ENCODE data around the gene FPR2. TPM values are rescaled to one million over a fixed set of nuclear protein-coding genes. Genes with fewer than 3 reads are reported as not detected.

Gene FPR2
- total and polyA plus RNA-seq, 8 donors, result 0.48 to 2.9 (median 1.3) TPM; not detected in 2

DNA sequence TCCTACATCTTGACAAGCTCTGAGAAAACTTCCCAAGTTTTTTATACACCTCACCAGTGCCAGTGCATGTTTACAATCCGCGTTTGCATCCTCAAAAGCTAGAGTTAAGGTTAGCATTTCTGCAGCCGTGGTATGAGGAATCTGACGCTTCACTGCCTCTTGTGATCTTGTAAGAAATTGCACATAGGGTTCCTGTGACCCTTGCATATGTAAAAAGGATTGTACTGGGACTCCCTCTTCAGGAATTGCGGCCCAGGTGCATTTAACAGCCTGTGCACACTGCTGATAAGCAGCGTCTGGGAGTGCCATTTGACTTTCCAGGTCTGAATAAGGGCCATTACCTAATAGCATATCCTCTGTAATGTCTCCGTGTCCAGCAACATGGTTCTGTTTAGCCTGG, 49.2 kb downstream of the FPR2 start:
- Histone ChIP-seq H3K9me3 (peaks cover 0 to 32% (median 24%) of the 10 kb centered on the region in 4 donors), H3K27ac (no peak overlapping the region), H3K4me1 (peaks cover 0 to 7% (median 0%) of the 10 kb centered on the region in 4 donors), H3K4me3 (no peak overlapping the region), H3K27me3 (no peaks in the 10 kb centered on the region), H3K36me3 (peaks cover 0 to 3% (median 0%) of the 10 kb centered on the region in 4 donors)
- DNase-seq, result no peak
- intact Hi-C loops (cut with DNase I; ENCODE audit: low total_unique reads), result no loop called here
- TF ChIP-seq POLR2A (IDR thresholded peaks at IDR 0.05), result no peak
- TF ChIP-seq, protein P1, sequence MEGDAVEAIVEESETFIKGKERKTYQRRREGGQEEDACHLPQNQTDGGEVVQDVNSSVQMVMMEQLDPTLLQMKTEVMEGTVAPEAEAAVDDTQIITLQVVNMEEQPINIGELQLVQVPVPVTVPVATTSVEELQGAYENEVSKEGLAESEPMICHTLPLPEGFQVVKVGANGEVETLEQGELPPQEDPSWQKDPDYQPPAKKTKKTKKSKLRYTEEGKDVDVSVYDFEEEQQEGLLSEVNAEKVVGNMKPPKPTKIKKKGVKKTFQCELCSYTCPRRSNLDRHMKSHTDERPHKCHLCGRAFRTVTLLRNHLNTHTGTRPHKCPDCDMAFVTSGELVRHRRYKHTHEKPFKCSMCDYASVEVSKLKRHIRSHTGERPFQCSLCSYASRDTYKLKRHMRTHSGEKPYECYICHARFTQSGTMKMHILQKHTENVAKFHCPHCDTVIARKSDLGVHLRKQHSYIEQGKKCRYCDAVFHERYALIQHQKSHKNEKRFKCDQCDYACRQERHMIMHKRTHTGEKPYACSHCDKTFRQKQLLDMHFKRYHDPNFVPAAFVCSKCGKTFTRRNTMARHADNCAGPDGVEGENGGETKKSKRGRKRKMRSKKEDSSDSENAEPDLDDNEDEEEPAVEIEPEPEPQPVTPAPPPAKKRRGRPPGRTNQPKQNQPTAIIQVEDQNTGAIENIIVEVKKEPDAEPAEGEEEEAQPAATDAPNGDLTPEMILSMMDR (IDR thresholded peaks at IDR 0.05), result no peak
- no peak for TF ChIP-seq EP300 (IDR thresholded peaks at IDR 0.05)
- TF ChIP-seq POLR2AphosphoS5 (IDR thresholded peaks at IDR 0.05), result no peak
- 66 to 87% (median 79%) methylated on average over 7 of the region's 7 CpGs for WGBS, 5 donors

DNA sequence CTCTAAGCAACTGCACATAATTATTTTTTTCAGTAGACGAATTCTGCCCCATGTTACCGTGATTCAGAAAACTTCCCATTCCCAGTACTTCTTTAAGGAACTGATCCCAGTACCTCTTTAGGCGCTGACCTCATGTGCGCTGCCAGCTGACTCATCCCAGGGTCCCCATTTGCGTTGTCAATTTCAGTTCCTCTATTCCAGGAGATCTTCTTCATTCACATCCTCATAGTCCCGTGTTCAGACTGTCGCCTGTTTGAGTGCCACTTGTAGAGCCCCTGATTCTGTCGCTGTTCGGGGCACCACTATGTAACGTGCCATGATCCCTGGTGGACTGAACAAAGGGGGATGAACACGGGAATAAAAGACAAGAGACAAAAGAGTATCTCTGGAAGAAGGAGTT, 50.4 kb downstream of the FPR2 start:
- peaks cover 0 to 7% (median 0%) of the 10 kb centered on the region in 4 donors for H3K4me1 ChIP-seq
- DNase-seq, result peak in 1 of 2 donors; percentile 30
- peaks cover 0 to 3% (median 0%) of the 10 kb centered on the region in 4 donors for H3K36me3 ChIP-seq
- H3K27ac ChIP-seq, result no peak overlapping the region
- TF ChIP-seq POLR2AphosphoS5 (IDR thresholded peaks at IDR 0.05) (peak in 1 of 3 donors; percentile 9), POLR2A (IDR thresholded peaks at IDR 0.05) (no peak)
- no peaks in the 10 kb centered on the region for H3K27me3 ChIP-seq
- H3K4me3 ChIP-seq, result no peak overlapping the region
- intact Hi-C loops (cut with DNase I; ENCODE audit: low total_unique reads), result no loop called here
- peaks cover 0 to 36% (median 26%) of the 10 kb centered on the region in 4 donors for H3K9me3 ChIP-seq
- WGBS, 5 donors, result 87 to 91% (median 88%) methylated on average over 11 of the region's 11 CpGs

DNA sequence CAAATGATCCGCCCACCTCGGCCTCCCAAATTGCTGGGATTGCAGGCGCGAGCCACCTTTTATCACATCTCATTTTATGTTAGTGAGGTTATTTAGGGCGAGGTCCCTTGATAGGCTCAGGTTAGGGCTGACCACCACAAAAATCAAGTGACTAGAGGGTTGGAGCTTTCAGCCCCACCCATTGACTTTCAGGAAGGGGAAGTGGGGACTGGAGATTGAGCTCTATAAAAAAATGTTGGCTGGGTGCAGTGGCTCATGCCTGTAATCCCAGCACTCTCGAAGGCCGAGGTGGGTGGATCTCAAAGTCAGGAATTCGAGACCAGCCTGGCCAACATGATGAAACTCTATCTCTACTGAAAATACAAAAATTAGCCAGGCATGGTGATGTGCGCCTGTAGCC, 54.1 kb downstream of the FPR2 start:
- Histone ChIP-seq H3K9me3 (peaks cover 0 to 36% (median 26%) of the 10 kb centered on the region in 4 donors), H3K27ac (no peak overlapping the region), H3K27me3 (no peaks in the 10 kb centered on the region), H3K4me1 (no peaks in the 10 kb centered on the region), H3K36me3 (peaks cover 0 to 3% (median 0%) of the 10 kb centered on the region in 4 donors), H3K4me3 (no peak overlapping the region)
- no peak for DNase-seq
- 89 to 94% (median 92%) methylated on average over 9 of the region's 9 CpGs for WGBS, 5 donors
- TF ChIP-seq, protein P1 (IDR thresholded peaks at IDR 0.05), result no peak
- TF ChIP-seq POLR2A (IDR thresholded peaks at IDR 0.05), result no peak
- TF ChIP-seq POLR2AphosphoS5 (IDR thresholded peaks at IDR 0.05), result no peak
- TF ChIP-seq EP300 (IDR thresholded peaks at IDR 0.05), result no peak
- intact Hi-C loops (cut with DNase I; ENCODE audit: low total_unique reads), result no loop called here

DNA sequence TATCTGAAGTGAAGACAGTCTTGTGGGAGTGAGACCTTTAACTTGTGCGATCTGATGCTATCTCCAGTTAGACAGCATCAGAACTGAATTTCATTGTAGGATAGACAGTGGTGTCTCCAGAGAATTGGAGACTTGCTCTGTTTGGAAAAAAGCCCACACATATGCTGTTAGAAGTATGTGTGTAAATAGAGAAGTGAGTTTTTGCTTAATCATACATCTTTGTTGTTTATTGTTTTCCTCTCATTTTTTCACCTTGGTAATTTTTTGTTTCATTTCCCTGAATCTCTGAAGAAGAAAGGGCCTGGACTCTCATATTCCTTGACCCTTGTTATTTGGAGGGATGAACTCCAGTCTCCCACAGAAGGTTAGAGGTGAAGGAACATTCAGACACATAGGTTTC, 55.7 kb downstream of the FPR2 start:
- WGBS, 5 donors, result 94 to 100% (median 98%) methylated on average over 1 of the region's 1 CpG
- no peak for TF ChIP-seq POLR2AphosphoS5 (IDR thresholded peaks at IDR 0.05)
- no peak for TF ChIP-seq EP300 (IDR thresholded peaks at IDR 0.05)
- TF ChIP-seq POLR2A (IDR thresholded peaks at IDR 0.05), result no peak
- TF ChIP-seq, protein P1 (IDR thresholded peaks at IDR 0.05), result no peak
- no peak for DNase-seq
- Histone ChIP-seq H3K27me3 (no peaks in the 10 kb centered on the region), H3K9me3 (peaks cover 0 to 32% (median 25%) of the 10 kb centered on the region in 4 donors), H3K4me1 (no peaks in the 10 kb centered on the region), H3K27ac (no peak overlapping the region), H3K4me3 (no peak overlapping the region), H3K36me3 (no peaks in the 10 kb centered on the region)
- intact Hi-C loops (cut with DNase I; ENCODE audit: low total_unique reads), result no loop called here

DNA sequence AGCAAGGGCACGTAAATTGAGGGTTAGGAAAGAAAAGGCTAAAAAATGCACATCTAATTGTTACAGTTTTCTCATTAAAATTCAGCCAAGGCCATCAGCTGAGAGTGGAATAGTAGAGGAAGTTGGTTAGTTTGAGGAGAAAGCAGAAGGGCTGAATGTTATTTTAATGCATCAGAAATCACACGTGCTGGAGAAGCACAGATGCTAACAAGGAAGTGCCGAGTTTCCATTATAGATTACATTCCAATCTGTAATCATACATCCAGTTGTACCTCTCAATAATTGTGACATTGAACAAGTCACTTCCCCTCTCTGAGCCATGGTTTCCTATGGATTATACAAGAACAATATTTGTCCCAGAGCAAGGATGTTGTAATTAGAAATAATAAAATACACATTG, 59.0 kb downstream of the FPR2 start:
- Histone ChIP-seq H3K4me1 (no peaks in the 10 kb centered on the region), H3K27ac (no peak overlapping the region), H3K27me3 (no peaks in the 10 kb centered on the region), H3K9me3 (peaks cover 0 to 37% (median 15%) of the 10 kb centered on the region in 4 donors), H3K36me3 (no peaks in the 10 kb centered on the region), H3K4me3 (no peak overlapping the region)
- TF ChIP-seq EP300 (IDR thresholded peaks at IDR 0.05) (no peak), POLR2A (IDR thresholded peaks at IDR 0.05) (no peak), POLR2AphosphoS5 (IDR thresholded peaks at IDR 0.05) (no peak)
- TF ChIP-seq, protein P1 (IDR thresholded peaks at IDR 0.05), result no peak
- intact Hi-C loops (cut with DNase I; ENCODE audit: low total_unique reads), result no loop called here
- WGBS, 5 donors, result 55 to 68% (median 66%) methylated on average over 3 of the region's 3 CpGs
- DNase-seq, result no peak

Measured in stomach (tissue), 9 donors.